GM18873 (cell line): ENCODE measurements around the gene TNRC6B.
"Not testable (repeated sequence)": the region's sequence is repeated elsewhere in the genome, so short reads cannot be mapped to it uniquely, and the experiment has no call there.

ENCODE experiments used
- ATAC-seq: cut with Tn5 transposase; IDR thresholded peaks from one replicate; pipeline ENCODE4 v1.9.1; 2021; ENCODE audit warnings: mild to moderate bottlenecking, moderate library complexity, moderate number of reproducible peaks; ENCODE audit not compliant: unreplicated experiment, low FRiP score

TNRC6B gene

GRCh38 chr22:40206561-40206960 is 28.8 kb downstream of the TNRC6B start:
- ATAC-seq, result no peak

GRCh38 chr22:40210818-40211217 is 33.1 kb downstream of the TNRC6B start:
- no peak for ATAC-seq

GRCh38 chr22:40211476-40212054 is 33.8 kb downstream of the TNRC6B start:
- no peak for ATAC-seq

- ATAC-seq, result no peak
Measured at GRCh38 chr22:40212121-40212520, 34.4 kb downstream of the TNRC6B start.

- ATAC-seq, result no peak
Measured at GRCh38 chr22:40213478-40213877, 35.8 kb downstream of the TNRC6B start.

- no peak for ATAC-seq
Measured at GRCh38 chr22:40215266-40215665, 37.5 kb downstream of the TNRC6B start.

GRCh38 chr22:40216041-40216756 is 38.5 kb downstream of the TNRC6B start:
- ATAC-seq, result no peak

GRCh38 chr22:40218152-40218551 is 40.4 kb downstream of the TNRC6B start:
- no peak for ATAC-seq

GRCh38 chr22:40218723-40219294 is 41.1 kb downstream of the TNRC6B start:
- no peak for ATAC-seq

GRCh38 chr22:40220316-40221054 is 42.8 kb downstream of the TNRC6B start:
- no peak for ATAC-seq

- no peak for ATAC-seq
Measured at GRCh38 chr22:40221055-40221414, 43.3 kb downstream of the TNRC6B start.

GRCh38 chr22:40222979-40223378 is 45.3 kb downstream of the TNRC6B start:
- ATAC-seq, result not testable (repeated sequence)

GRCh38 chr22:40224702-40225101 is 47.0 kb downstream of the TNRC6B start:
- ATAC-seq, result no peak

- no peak for ATAC-seq
Measured at GRCh38 chr22:40226620-40227019, 48.9 kb downstream of the TNRC6B start.

GRCh38 chr22:40231618-40232313 is 54.0 kb downstream of the TNRC6B start:
- ATAC-seq, result no peak

- ATAC-seq, result no peak
Measured at GRCh38 chr22:40232624-40233023, 54.9 kb downstream of the TNRC6B start.

GRCh38 chr22:40233886-40234285 is 56.2 kb downstream of the TNRC6B start:
- no peak for ATAC-seq

- ATAC-seq, result no peak
Measured at GRCh38 chr22:40234658-40235057, 56.9 kb downstream of the TNRC6B start.

GRCh38 chr22:40235308-40235707 is 57.6 kb downstream of the TNRC6B start:
- no peak for ATAC-seq

GRCh38 chr22:40236131-40236665 is 58.5 kb downstream of the TNRC6B start:
- ATAC-seq, result no peak
